ENCODE data around the gene NKPD1. TPM values are rescaled to one million over a fixed set of nuclear protein-coding genes. Genes with fewer than 3 reads are reported as not detected.

NKPD1 gene
- total and polyA plus RNA-seq, 10 of the 15 experiments (the other 5 are each of a cell fraction or from before 2014, with no cell fraction given) = 0.05 to 0.18 (median 0.06) TPM; not detected in 7

GRCh38 chr19:45175515-45176345 lies 14.9 kb upstream of the NKPD1 start:
- SMC1A ChIA-PET (ENCODE audit: uncharacterized antibody, unreplicated experiment) = interaction anchor here (1.1 kb wide), 1 partner anchor 11 kb away, joined by 3 read pairs; no protein-coding TSS in a partner anchor
- POLR2A ChIA-PET = no interaction called here
- RAD21 ChIA-PET (ENCODE audit: unreplicated experiment) = no interaction called here
- CTCF ChIA-PET = interaction anchor here (0.6 kb wide), 1 partner anchor 87 kb away, joined by 3 read pairs; no protein-coding TSS in a partner anchor
- DNase-seq (ENCODE audit: low read depth, low spot score) (no peak), ATAC-seq (no peak), FAIRE-seq (no peak)
- Histone ChIP-seq H3K27me3 (replicated peaks in 1 of 2; ENCODE audit: control insufficient read depth in 2 of 2, insufficient read depth in 2 of 2, low read length in 1 of 2) (no peaks in the 10 kb centered on the region), H3K27ac (ENCODE audit: control insufficient read depth, insufficient read depth) (no peak overlapping the region), H3K36me3 (ENCODE audit: control insufficient read depth in 2 of 2, insufficient read depth in 2 of 2, low read length in 1 of 2) (no peaks in the 10 kb centered on the region; a peak in 1 of 4 replicates), H3K4me2 (ENCODE audit: control insufficient read depth, insufficient read depth) (no peak overlapping the region), H2AFZ (ENCODE audit: control insufficient read depth, low read depth, low read length) (no peak overlapping the region), H3K4me3 (no peak overlapping the region), H4K20me1 (ENCODE audit: control insufficient read depth, insufficient read depth) (no peaks in the 10 kb centered on the region), H3K4me1 (ENCODE audit: control insufficient read depth, insufficient read depth, low read length) (peaks cover 23% of the 10 kb centered on the region), H3K9me3 (replicated peaks; ENCODE audit: control insufficient read depth, insufficient read depth, low read length) (no peaks in the 10 kb centered on the region), H3K9ac (ENCODE audit: control insufficient read depth, insufficient read depth, low read length) (no peak overlapping the region), H3K79me2 (ENCODE audit: control insufficient read depth, insufficient read depth, low read length) (peaks cover 30% of the 10 kb centered on the region)
- no TSS peak for BruUV-seq (replicated peaks)
- TF ChIP-seq, protein P1, sequence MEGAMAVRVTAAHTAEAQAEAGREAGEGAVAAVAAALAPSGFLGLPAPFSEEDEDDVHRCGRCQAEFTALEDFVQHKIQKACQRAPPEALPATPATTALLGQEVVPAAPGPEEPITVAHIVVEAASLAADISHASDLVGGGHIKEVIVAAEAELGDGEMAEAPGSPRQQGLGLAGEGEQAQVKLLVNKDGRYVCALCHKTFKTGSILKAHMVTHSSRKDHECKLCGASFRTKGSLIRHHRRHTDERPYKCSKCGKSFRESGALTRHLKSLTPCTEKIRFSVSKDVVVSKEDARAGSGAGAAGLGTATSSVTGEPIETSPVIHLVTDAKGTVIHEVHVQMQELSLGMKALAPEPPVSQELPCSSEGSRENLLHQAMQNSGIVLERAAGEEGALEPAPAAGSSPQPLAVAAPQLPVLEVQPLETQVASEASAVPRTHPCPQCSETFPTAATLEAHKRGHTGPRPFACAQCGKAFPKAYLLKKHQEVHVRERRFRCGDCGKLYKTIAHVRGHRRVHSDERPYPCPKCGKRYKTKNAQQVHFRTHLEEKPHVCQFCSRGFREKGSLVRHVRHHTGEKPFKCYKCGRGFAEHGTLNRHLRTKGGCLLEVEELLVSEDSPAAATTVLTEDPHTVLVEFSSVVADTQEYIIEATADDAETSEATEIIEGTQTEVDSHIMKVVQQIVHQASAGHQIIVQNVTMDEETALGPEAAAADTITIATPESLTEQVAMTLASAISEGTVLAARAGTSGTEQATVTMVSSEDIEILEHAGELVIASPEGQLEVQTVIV (IDR thresholded peaks at IDR 0.05; ENCODE audit: borderline replicate concordance, partially characterized antibody) = no peak
- TF ChIP-seq RB1 (IDR thresholded peaks at IDR 0.05; ENCODE audit: borderline replicate concordance) (no peak), MTA2 (IDR thresholded peaks at IDR 0.05; ENCODE audit: low read depth) (no peak), SREBF2 (IDR thresholded peaks at IDR 0.05; ENCODE audit: low read length) (no peak), SMARCA5 (IDR thresholded peaks at IDR 0.05) (no peak), NFYA (IDR thresholded peaks at IDR 0.05; ENCODE audit: borderline replicate concordance, low read depth, low read length) (no peak), BHLHE40 (IDR thresholded peaks at IDR 0.05; ENCODE audit: borderline replicate concordance in 1 of 2, low read depth in 2 of 2, low read length in 1 of 2) (no peak), NFXL1 (IDR thresholded peaks at IDR 0.05; ENCODE audit: borderline replicate concordance) (no peak), SUPT20H (IDR thresholded peaks at IDR 0.05; ENCODE audit: borderline replicate concordance, control insufficient read depth, low read depth, low read length) (no peak), FOXK2 (IDR thresholded peaks at IDR 0.05) (no peak), TCF7 (IDR thresholded peaks at IDR 0.05; ENCODE audit: borderline replicate concordance) (no peak), RAD51 (IDR thresholded peaks at IDR 0.05) (no peak), USF1 (IDR thresholded peaks at IDR 0.05; ENCODE audit: borderline replicate concordance, extremely low read length, insufficient read depth, low read depth, low read length) (no peak), EGR1 (IDR thresholded peaks at IDR 0.05; ENCODE audit: borderline replicate concordance in 1 of 2, low read depth in 2 of 2, low read length in 2 of 2) (no peak), MYC (IDR thresholded peaks at IDR 0.05; ENCODE audit: insufficient read depth, insufficient read length, insufficient replicate concordance, low read length, severe bottlenecking) (no peak), PAX5 (IDR thresholded peaks at IDR 0.05; ENCODE audit: borderline replicate concordance, low read depth, low read length) (no peak), SRF (IDR thresholded peaks at IDR 0.05; ENCODE audit: low read depth in 2 of 2, low read length in 2 of 2) (no peak), NRF1 (conservative IDR thresholded peaks at IDR 0.05; ENCODE audit: low read depth, low read length) (no peak)
- 72% methylated on average over 10 of the region's 10 CpGs for WGBS (ENCODE audit: insufficient coverage, insufficient replicate concordance, low lambda C conversion rate, missing lambda C conversion rate)
- in situ Hi-C loops (cut with MboI) = no loop called here
- intact Hi-C loops (cut with micrococcal nuclease; ENCODE audit: unreplicated experiment) = loop anchor here (5.0 kb wide), 2 partner anchors 83 to 98 kb away; partner anchors contain the start of genes GEMIN7, PPP1R37 and ZNF296
